Activated naive CD4-positive, alpha-beta T cell (primary cell): ENCODE measurements around the gene LRRC27.
"Not testable (repeated sequence)": the region's sequence is repeated elsewhere in the genome, so short reads cannot be mapped to it uniquely, and the experiment has no call there.

ENCODE experiments used
- DNase-seq, 4 experiments: peaks; one replicate each; lab custom pipeline; 2025; lab: John Stamatoyannopoulos, UW

Gene LRRC27

GRCh38 chr10:132374612-132375011, 42.6 kb downstream of the LRRC27 start:
- DNase-seq: no peak

GRCh38 chr10:132375116-132375794, 43.3 kb downstream of the LRRC27 start:
- DNase-seq: no peak

DNA sequence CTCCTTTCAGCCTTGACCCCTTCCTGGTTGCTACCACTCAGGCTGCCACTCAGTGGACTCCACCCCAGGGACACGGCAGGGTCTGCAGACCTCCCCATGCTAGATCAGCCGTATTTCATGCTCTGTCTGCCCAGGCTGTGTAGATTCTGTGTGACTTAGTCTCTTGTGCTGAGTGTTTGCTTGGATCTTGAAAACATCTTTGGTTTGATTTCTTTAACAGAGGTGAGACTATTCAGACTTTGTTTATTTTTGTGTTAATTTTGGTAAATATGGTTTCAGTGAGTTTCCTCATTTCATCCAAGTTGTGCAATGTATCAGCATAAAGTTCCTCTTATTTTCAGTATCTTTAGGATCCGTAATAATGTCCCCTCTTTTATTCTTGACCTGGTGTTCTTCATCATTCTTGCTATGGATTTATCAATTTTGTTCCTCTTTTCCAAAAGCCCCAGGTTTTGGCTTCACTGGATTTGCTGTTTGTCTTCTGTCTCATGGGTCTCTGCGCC, 43.9 kb downstream of the LRRC27 start:
- DNase-seq: no peak

GRCh38 chr10:132376394-132376851, 44.4 kb downstream of the LRRC27 start:
- DNase-seq: no peak

- DNase-seq: no peak
These were observed 45.3 kb downstream of the LRRC27 start for GRCh38 chr10:132377326-132377725.

DNA sequence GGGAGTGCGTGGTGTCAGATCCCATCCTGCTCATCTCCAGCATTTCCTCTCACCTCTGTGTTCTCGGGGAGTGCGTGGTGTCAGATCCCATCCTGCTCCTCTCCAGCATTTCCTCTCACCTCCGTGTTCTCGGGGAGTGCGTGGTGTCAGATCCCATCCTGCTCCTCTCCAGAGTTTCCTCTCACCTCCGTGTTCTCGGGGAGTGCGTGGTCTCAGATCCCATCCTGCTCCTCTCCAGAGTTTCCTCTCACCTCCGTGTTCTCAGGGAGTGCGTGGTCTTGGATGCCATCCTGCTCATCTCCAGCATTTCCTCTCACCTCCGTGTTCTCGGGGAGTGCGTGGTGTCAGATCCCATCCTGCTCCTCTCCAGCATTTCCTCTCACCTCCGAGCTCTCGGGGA, 47.0 kb downstream of the LRRC27 start:
- not testable (repeated sequence) for DNase-seq

DNA sequence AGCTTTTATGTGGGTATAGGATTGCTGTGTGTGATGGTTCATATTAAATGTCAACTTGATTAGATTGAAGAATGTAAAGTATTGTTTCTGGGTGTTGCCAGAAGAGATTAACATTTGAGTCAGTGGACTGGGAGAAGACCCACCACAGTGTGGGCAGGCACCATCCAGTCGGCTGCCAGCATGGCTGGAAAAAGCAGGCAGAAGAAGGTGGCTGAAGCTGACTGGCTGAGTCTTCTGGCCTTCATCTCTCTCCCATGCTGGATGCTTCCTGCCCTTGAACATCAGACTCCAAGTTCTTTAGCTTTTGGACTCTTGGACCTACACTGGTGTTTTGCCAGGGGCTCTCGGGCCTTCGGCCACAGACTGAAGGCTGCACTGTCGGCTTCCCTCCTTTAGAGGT, 49.0 kb downstream of the LRRC27 start:
- DNase-seq: not testable (repeated sequence)

DNA sequence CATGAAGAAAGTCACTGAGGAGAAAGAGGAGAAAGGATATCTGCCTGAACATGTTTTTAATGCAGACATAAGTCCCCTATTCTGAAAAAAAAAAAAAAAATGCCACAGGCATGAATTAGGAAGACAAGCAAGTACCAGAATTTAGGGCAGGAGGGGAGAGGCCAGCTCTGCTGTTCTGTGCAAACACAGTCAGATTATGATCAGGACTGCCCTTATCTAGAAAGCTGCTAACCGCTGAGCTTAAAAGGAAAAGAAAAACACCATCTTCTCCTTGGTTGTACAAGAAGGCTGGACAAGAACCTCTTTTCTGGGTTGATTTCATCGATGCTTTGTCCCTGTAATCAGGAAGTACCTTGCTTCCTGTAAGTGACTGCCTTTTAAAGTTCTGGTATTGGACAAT, 49.7 kb downstream of the LRRC27 start:
- no peak for DNase-seq

- DNase-seq: no peak
These were observed 50.4 kb downstream of the LRRC27 start for GRCh38 chr10:132382231-132382922.

GRCh38 chr10:132383101-132383500, 51.1 kb downstream of the LRRC27 start:
- no peak for DNase-seq

GRCh38 chr10:132383751-132384196, 51.8 kb downstream of the LRRC27 start:
- no peak for DNase-seq

DNA sequence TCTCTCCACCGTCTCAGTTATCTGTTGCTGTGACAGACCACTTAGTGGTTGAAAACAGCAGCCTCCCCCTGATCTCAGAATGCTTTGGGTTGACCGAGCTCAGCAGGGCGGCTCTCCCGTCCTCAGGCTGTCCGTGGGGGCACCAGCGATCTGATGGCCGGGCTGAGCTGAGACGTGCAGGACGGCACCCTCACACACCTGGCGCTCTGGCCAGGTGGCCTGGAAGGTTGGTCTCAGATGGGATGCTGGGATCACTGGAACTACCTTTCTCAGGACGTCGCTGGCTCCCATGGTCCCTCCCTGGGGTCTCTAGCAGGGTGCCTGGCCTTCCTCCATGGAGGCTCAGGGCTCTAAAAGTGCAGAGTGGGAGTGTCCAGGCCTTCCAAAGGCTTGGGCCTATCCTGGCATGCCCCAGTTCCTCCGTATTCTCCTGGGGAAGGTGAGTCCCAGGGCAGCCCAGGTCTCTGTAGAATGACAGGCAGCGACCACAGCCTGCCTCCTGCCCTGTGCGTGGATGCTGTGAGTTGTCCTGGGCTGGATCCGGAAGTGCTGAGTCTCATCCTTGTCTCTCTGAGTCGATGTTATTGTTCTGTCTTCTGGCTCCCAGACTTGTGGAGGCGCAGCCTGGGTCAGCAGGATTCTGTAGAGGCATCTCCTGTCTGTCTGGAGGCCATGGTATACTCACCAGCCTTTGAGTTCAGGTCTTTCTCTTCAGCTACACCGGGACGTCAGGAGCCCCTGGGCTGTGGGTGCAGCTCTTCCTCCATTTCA, 52.8 kb downstream of the LRRC27 start:
- DNase-seq: no peak

DNA sequence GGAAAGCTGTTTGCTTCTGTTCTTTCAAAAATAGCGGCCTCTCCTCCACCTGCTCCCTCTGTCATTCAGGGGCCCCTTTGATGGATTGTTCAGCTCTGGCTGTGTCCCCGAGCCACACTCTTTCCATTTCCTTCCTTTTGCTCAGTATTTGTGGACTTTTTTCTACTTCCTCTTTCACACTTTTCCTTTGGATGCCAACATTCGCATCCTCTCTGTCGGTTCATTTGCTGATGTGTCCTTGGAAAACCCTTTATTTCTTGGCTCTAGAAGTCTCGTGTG, 53.3 kb downstream of the LRRC27 start:
- no peak for DNase-seq

DNA sequence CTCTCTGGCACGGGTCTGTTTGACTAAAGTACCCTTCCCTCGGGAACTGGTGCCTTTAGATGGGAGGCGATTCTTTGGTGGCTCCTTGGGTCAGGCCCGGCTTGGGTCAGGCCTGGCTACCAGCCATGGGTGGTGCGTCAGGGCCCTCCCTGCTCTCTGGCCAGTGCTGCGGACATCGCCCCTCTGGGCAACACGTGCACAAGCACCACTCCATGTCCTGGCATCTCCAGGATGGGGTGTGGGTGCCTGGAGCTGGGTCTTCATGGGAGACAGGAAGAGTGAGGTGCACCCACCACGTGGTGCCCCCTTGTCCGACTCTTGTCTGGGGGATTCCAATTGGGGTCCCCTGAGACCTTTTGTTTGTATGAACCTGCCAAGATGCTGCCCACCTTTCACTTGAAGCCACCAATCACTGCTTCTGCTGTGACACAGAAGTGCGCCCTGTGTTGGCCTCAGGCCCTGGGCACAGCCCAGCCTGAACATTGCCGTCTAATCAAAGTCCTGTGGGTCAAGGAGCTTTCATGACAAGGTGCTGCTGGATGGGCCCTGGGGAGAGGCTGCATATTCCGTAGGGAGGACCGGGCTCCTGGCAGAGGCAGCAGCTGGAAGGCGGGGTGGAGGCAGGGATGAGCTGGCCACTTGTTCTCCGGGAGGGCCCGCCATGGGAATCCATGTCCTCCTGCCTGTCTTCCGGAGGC, 53.9 kb downstream of the LRRC27 start:
- DNase-seq: no peak

GRCh38 chr10:132386419-132386831, 54.4 kb downstream of the LRRC27 start:
- no peak for DNase-seq

- not testable (repeated sequence) for DNase-seq
These were observed 54.9 kb downstream of the LRRC27 start for GRCh38 chr10:132386896-132387295.

DNA sequence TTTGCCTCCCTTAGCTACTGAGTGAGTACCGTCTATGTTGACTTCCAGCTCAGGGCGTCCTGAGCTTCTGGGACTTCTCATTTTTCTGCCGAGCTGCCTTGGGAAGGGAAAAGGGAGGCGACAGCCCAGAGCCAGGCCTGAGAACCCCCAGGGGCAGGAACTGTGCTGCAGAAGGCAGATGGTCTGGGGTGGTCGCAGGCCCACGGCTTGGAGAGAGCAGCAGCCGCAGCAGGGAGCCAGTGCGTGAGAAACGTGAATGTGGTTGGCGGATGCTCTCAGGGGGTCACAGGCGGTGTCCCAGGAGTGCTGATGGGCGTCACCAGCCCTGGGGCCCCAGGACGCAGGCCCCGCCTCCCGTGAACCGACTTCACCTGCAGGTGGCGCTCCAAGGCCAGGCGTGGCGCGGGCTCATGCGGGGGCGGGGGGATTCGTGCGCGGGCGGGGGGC, 55.8 kb downstream of the LRRC27 start:
- DNase-seq: peak in 3 of 4 experiments; percentile 33 to 82 (median 70)

DNA sequence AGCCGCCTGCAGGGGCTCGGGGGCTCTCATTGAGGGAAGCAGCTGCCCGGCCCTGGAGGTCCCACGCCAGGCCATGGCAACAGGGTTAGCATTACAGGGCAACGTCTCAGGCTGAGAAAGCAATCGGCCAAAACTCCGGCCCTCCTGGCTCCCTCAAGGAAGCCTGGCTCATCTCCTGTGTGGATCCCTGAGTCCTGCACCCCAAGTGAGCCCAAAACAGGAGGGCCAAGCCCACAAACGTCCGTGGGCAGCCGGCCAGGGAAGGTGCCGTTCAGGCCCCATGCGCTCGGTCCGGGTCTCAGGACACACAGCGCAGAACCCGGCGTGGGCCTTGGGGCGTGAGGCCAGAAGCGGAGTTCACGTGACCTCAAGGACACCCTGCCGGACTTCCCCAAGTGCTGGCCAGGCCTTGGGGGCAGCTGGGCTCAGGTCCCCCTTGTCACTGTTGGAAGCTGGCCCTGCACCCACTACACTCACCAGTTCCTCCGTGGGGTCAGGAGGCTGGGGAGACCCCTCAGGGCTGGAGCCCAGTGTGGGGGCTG, 57.0 kb downstream of the LRRC27 start:
- no peak for DNase-seq

DNA sequence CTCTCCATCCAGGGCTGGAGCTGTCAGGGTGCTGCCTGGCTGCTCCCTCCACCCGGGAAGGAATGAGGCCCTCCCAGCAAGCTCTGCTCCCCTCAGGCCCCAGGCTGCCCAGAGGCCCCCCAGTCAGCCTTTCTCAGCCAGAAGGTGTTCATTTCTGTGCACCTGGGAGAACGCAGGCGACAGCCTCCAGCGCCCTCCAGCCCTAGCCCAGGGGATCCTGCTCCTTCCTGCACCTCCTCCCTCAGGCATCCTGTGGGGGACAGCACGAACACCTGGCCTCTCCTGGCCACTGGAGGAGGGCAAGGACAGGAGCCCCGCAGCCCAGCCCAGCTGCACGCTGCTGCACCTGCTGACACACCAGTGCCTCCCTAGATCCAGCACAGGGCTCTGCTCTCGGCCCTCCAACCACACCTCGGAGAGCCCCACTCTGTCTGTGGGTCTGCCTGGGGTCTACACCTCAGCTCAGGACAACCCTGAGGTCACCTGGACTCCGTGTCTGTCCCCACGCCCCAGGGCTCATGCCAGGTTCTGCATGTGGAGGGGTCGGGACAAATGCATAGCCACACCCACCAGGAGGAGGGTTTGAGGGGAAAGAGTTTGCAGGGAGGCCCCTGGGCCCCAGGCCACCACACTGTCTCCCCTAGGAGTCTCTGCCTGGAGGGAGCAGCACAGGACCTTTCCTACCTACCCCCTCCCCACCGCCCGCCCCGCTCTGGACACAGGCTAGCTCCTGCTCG, 57.6 kb downstream of the LRRC27 start:
- no peak for DNase-seq

- no peak for DNase-seq
These were observed 58.4 kb downstream of the LRRC27 start for GRCh38 chr10:132390170-132390920.
